GM12865 (cell line): ENCODE data around the gene AHDC1.

Experiments used
- DNase-seq: peaks from one replicate; pipeline ENCODE4 v3.0.0; 2010; ENCODE audit warnings: low read depth
- H3K4me3 ChIP-seq: 2 replicates; pipeline ENCODE4 v1.5.1; 2011; ENCODE audit warnings: mild to moderate bottlenecking, low read depth, low read length, control low read depth
- TF ChIP-seq, protein P1 (sequence below): IDR thresholded peaks from 2 replicates; pipeline ENCODE4 v1.5.1; 2011; ENCODE audit warnings: low read length, control low read depth, low read depth, inconsistent platforms; ENCODE audit not compliant: insufficient read depth; ENCODE audit errors: missing control alignments

Gene AHDC1

DNA sequence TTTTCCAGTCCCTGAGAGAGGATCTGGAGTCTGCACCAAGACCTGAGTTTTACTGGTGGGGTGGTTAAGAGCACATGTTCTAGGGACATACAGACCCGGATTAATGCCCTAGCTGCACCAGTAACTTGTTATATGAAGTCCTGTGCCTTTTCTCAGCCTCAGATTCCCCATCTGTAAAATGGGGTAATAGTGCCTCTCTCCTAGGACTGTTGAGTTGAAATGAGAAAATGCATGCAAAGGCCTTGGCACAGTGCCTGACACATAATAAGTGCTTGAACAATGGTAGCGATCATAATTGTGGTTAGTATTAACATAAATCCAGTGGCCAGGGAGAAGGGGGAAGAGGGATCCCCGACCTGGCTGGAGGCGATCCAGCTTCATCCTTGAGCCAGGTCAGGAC is 12.3 kb downstream of the AHDC1 start:
- DNase-seq, result no peak
- TF ChIP-seq, protein P1, sequence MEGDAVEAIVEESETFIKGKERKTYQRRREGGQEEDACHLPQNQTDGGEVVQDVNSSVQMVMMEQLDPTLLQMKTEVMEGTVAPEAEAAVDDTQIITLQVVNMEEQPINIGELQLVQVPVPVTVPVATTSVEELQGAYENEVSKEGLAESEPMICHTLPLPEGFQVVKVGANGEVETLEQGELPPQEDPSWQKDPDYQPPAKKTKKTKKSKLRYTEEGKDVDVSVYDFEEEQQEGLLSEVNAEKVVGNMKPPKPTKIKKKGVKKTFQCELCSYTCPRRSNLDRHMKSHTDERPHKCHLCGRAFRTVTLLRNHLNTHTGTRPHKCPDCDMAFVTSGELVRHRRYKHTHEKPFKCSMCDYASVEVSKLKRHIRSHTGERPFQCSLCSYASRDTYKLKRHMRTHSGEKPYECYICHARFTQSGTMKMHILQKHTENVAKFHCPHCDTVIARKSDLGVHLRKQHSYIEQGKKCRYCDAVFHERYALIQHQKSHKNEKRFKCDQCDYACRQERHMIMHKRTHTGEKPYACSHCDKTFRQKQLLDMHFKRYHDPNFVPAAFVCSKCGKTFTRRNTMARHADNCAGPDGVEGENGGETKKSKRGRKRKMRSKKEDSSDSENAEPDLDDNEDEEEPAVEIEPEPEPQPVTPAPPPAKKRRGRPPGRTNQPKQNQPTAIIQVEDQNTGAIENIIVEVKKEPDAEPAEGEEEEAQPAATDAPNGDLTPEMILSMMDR, result no peak
- no peak overlapping the region for H3K4me3 ChIP-seq

- TF ChIP-seq, protein P1, result no peak
- no peak overlapping the region for H3K4me3 ChIP-seq
- no peak for DNase-seq
Measured at GRCh38 chr1:27590917-27591508, 12.9 kb downstream of the AHDC1 start.

- no peak for DNase-seq
- TF ChIP-seq, protein P1, result no peak
- H3K4me3 ChIP-seq, result no peak overlapping the region
Measured at GRCh38 chr1:27589841-27590426, 14.0 kb downstream of the AHDC1 start.

GRCh38 chr1:27589441-27589840 is 14.5 kb downstream of the AHDC1 start:
- TF ChIP-seq, protein P1, result no peak
- DNase-seq, result no peak
- no peak overlapping the region for H3K4me3 ChIP-seq

GRCh38 chr1:27588256-27589232 is 15.4 kb downstream of the AHDC1 start:
- H3K4me3 ChIP-seq, result no peak overlapping the region

GRCh38 chr1:27585684-27586083 is 18.3 kb downstream of the AHDC1 start:
- H3K4me3 ChIP-seq, result no peak overlapping the region
- TF ChIP-seq, protein P1, result no peak
- DNase-seq, result no peak

More at GRCh38 chr1:27588256-27589232, 15.4 kb downstream of the AHDC1 start:
- no peak for DNase-seq
- TF ChIP-seq, protein P1, result no peak
